Measurements from ENCODE around the gene ARPC1A. TPM values are rescaled to one million over a fixed set of nuclear protein-coding genes. Genes with fewer than 3 reads are reported as not detected.

ARPC1A gene
- total and polyA plus RNA-seq, 2 experiments from 2014 or later: 209 to 294 TPM

DNA sequence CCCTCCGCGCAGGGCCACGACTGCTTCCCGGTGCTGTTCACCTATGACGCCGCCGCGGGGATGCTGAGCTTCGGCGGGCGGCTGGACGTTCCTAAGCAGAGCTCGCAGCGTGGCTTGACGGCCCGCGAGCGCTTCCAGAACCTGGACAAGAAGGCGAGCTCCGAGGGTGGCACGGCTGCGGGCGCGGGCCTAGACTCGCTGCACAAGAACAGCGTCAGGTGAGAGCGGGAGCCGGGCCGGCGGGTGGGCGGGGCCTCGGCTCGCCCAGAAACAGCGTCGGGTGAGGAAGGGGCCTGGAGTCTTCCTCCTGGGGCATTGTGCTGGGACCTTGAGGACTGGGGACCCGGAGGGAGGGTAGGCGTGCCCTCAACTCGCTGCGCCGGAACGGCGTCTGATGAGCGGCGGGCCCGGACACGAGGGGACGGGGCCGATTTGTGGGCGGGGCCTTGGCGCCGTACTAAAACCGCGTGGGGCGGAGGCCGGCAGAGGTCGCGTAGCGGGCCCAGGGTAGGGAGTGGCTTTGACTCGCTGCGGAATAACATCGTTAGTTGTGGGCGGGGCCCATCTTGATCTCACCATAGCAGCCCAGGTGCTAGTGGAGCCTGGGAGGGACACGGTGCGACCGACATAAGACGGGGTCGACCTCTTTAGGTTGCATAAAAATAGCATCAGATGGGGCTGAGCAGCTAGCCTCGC is 67.1 kb downstream of the ARPC1A start:
- H3K9me3 ChIP-seq (ENCODE audit: low read depth): no peaks in the 10 kb centered on the region
- no peak overlapping the region for H3K9ac ChIP-seq
- no peak for TF ChIP-seq EZH2 (IDR thresholded peaks at IDR 0.05; ENCODE audit: insufficient read depth, poor library complexity, severe bottlenecking)
- TF ChIP-seq EZH2phosphoT487 (IDR thresholded peaks at IDR 0.05; ENCODE audit: insufficient read depth, low read depth): no peak
- WGBS, 2 experiments (ENCODE audit: low coverage in 1 of 2, low lambda C conversion rate in 2 of 2, missing lambda C conversion rate in 2 of 2): 23 to 31% methylated on average over 50 to 67 of the region's 68 CpGs
- peaks cover 41% of the 10 kb centered on the region for H3F3A ChIP-seq (ENCODE audit: insufficient read depth)
- H4K20me1 ChIP-seq (ENCODE audit: insufficient read depth): no peaks in the 10 kb centered on the region
- no peaks in the 10 kb centered on the region for H3K27me3 ChIP-seq (replicated peaks; ENCODE audit: insufficient read depth)
- H3K4me2 ChIP-seq (ENCODE audit: unreplicated experiment): no peak overlapping the region
- H3K4me3 ChIP-seq: 0 out of 2 replicates have a peak overlapping the region, but pooled peaks have one; percentile 31
- in situ Hi-C loops (cut with MboI): no loop called here
- H3K9me2 ChIP-seq (ENCODE audit: insufficient read depth): no peaks in the 10 kb centered on the region
- no peak overlapping the region; the same call in 1 of the 2 replicates for H3K27ac ChIP-seq
- no peaks in the 10 kb centered on the region for H3K4me1 ChIP-seq (ENCODE audit: insufficient read depth)
- peaks cover 39% of the 10 kb centered on the region for H3K36me3 ChIP-seq (ENCODE audit: low read depth)
- H2AFZ ChIP-seq: no peak overlapping the region
- peak; percentile 57 for DNase-seq
- peaks cover 16% of the 10 kb centered on the region for H3K79me2 ChIP-seq (ENCODE audit: insufficient read depth)

DNA sequence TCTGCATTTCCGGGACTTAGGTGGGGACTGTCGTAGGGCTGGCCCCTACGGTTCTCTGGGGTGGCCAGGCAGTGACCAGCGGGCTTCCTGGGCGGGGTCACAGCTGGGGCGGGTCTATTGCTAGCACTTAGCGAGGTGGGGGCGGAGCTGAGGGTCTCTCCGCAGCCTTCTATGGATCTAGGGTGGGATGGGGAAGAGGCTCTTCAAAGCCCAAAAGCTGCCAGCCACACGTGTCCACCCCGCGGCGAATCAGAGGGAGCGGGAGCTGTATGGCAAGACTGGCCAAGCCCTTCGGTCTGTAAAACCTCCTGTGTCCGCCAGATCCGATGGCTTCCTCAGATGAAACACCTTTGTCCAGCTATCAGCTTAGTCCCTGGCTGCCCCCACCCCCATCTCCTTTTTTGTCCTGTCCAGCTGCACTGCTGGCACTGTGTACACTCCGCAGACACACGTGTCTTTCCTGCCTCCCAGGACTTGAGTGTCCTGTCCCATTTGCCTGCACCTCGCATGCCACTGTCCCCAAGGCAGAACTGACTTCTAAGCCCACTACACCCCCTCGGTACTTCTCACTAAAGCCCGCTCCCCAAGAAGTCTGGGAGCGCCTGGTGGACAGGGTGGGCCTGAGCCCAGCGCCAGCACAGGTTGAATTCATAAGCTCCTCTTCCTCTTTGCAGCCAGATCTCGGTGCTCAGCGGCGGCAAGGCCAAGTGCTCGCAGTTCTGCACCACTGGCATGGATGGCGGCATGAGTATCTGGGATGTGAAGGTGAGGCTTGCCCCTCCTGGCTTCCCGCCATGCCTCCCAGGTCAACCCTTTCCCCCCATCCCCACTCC is 67.9 kb downstream of the ARPC1A start:
- peaks cover 16% of the 10 kb centered on the region for H3K79me2 ChIP-seq (ENCODE audit: insufficient read depth)
- H3K27me3 ChIP-seq (replicated peaks; ENCODE audit: insufficient read depth): no peaks in the 10 kb centered on the region
- H3K36me3 ChIP-seq (ENCODE audit: low read depth): peaks cover 38% of the 10 kb centered on the region
- 67 to 73% methylated on average over 25 to 30 of the region's 30 CpGs for WGBS, 2 experiments (ENCODE audit: low coverage in 1 of 2, low lambda C conversion rate in 2 of 2, missing lambda C conversion rate in 2 of 2)
- DNase-seq: peak; percentile 25
- no peak overlapping the region for H3K9ac ChIP-seq
- TF ChIP-seq EZH2 (IDR thresholded peaks at IDR 0.05; ENCODE audit: insufficient read depth, poor library complexity, severe bottlenecking): no peak
- H3K4me3 ChIP-seq: no peak overlapping the region
- no peak overlapping the region for H2AFZ ChIP-seq
- H3K4me2 ChIP-seq (ENCODE audit: unreplicated experiment): no peak overlapping the region
- H3K9me3 ChIP-seq (ENCODE audit: low read depth): no peaks in the 10 kb centered on the region
- no peaks in the 10 kb centered on the region for H3K4me1 ChIP-seq (ENCODE audit: insufficient read depth)
- in situ Hi-C loops (cut with MboI): no loop called here
- no peak overlapping the region; the same call in 1 of the 2 replicates for H3K27ac ChIP-seq
- H3K9me2 ChIP-seq (ENCODE audit: insufficient read depth): no peaks in the 10 kb centered on the region
- no peaks in the 10 kb centered on the region for H4K20me1 ChIP-seq (ENCODE audit: insufficient read depth)
- peaks cover 48% of the 10 kb centered on the region for H3F3A ChIP-seq (ENCODE audit: insufficient read depth)

GRCh38 chr7:99394188-99394502 is 68.4 kb downstream of the ARPC1A start:
- no peaks in the 10 kb centered on the region for H3K27me3 ChIP-seq (replicated peaks; ENCODE audit: insufficient read depth)
- H3K9me2 ChIP-seq (ENCODE audit: insufficient read depth): no peaks in the 10 kb centered on the region
- peaks cover 54% of the 10 kb centered on the region for H3F3A ChIP-seq (ENCODE audit: insufficient read depth)
- TF ChIP-seq EZH2phosphoT487 (IDR thresholded peaks at IDR 0.05; ENCODE audit: insufficient read depth, low read depth) (no peak), EZH2 (IDR thresholded peaks at IDR 0.05; ENCODE audit: insufficient read depth, poor library complexity, severe bottlenecking) (no peak)
- in situ Hi-C loops (cut with MboI): no loop called here
- no peak overlapping the region for H2AFZ ChIP-seq
- H3K4me2 ChIP-seq (ENCODE audit: unreplicated experiment): no peak overlapping the region
- DNase-seq: no peak
- H3K36me3 ChIP-seq (ENCODE audit: low read depth): peaks cover 37% of the 10 kb centered on the region
- no peak overlapping the region for H3K9ac ChIP-seq
- WGBS, 2 experiments (ENCODE audit: low coverage in 1 of 2, low lambda C conversion rate in 2 of 2, missing lambda C conversion rate in 2 of 2): 87 to 94% methylated on average over 4 of the region's 4 CpGs
- no peaks in the 10 kb centered on the region for H3K4me1 ChIP-seq (ENCODE audit: insufficient read depth)
- peaks cover 16% of the 10 kb centered on the region for H3K79me2 ChIP-seq (ENCODE audit: insufficient read depth)
- H3K9me3 ChIP-seq (ENCODE audit: low read depth): no peaks in the 10 kb centered on the region
- H4K20me1 ChIP-seq (ENCODE audit: insufficient read depth): no peaks in the 10 kb centered on the region
- H3K4me3 ChIP-seq: no peak overlapping the region
- no peak overlapping the region for H3K27ac ChIP-seq

- no peak for DNase-seq
- WGBS, 2 experiments (ENCODE audit: low coverage in 1 of 2, low lambda C conversion rate in 2 of 2, missing lambda C conversion rate in 2 of 2): 75 to 82% methylated on average over 13 to 14 of the region's 14 CpGs
- H3K79me2 ChIP-seq (ENCODE audit: insufficient read depth): peaks cover 17% of the 10 kb centered on the region
- H3K4me3 ChIP-seq: no peak overlapping the region
- H3F3A ChIP-seq (ENCODE audit: insufficient read depth): peaks cover 59% of the 10 kb centered on the region
- H3K9ac ChIP-seq: no peak overlapping the region
- H3K27ac ChIP-seq: no peak overlapping the region
- in situ Hi-C loops (cut with MboI): no loop called here
- TF ChIP-seq EZH2 (IDR thresholded peaks at IDR 0.05; ENCODE audit: insufficient read depth, poor library complexity, severe bottlenecking) (no peak), EZH2phosphoT487 (IDR thresholded peaks at IDR 0.05; ENCODE audit: insufficient read depth, low read depth) (no peak)
- H2AFZ ChIP-seq: no peak overlapping the region
- H3K9me2 ChIP-seq (ENCODE audit: insufficient read depth): no peaks in the 10 kb centered on the region
- no peaks in the 10 kb centered on the region for H3K27me3 ChIP-seq (replicated peaks; ENCODE audit: insufficient read depth)
- no peaks in the 10 kb centered on the region for H3K9me3 ChIP-seq (ENCODE audit: low read depth)
- no peaks in the 10 kb centered on the region for H3K4me1 ChIP-seq (ENCODE audit: insufficient read depth)
- H3K4me2 ChIP-seq (ENCODE audit: unreplicated experiment): no peak overlapping the region
- peaks cover 37% of the 10 kb centered on the region for H3K36me3 ChIP-seq (ENCODE audit: low read depth)
- no peaks in the 10 kb centered on the region for H4K20me1 ChIP-seq (ENCODE audit: insufficient read depth)
These were observed 70.1 kb downstream of the ARPC1A start for GRCh38 chr7:99395616-99396327.
